ENCODE results near the gene APOH.
A peak's percentile ranks its signal among the peaks of the same experiment; 100 is the strongest.

Gene APOH

DNA sequence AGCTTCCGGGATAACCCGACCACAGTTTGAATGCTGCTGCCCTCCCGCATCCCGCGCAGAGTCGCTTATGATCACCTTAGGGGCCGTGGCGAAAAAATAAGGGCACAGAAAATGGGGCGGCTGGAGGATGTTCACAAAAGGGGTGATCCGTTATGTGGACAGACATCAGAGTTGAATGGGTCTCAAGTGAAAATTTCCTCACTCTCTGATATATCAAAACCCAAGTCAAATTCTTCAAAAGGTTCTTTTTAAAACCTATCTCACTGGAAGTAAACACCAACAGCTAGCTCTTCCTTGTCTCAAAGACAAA lies 36.9 kb downstream of the APOH start:
- no peak for DNase-seq (ENCODE audit: low spot score)

DNA sequence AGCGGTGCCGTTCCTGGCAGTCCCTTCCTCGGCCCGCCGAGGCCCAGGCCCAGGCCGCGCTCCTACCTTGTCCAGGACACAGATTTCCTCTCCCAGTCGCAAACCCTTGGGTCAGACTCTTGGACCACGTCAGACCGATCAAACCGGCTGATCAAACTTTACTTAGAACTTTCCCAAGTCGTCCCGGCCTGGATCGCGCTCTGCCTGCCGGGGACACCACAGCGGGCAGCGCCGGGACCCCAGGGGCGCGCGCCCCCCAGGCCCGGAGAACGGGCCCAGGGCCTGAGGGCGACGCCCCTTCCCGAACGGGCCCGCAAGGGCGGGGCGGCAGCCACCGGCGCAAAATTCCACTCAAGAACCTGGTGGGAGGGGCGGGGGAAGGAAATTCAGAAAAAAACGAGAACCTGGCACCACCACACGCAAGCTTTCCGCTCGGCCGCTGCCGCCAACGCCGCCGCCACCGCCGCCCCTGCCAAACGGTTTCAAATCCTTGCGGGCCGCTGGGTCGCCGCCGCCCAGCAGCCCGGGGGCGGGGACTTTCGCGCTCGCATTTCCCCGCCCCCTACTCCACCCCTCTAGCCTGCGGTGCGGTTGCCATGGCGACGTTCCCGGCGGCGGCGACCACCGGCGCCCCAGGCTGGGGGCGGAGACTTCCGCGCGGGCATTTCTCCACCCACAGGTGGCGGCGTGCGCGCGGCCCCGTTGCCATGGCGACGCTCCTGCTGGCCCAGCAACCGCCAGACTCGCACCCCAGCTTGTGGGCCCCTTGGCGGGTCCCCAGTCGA lies 37.4 kb downstream of the APOH start, which contains the start of gene CEP112:
CEP112 (minus strand) TSS at position 541 of the 785 bp plus-strand sequence.
- no peak for DNase-seq (ENCODE audit: low spot score)

DNA sequence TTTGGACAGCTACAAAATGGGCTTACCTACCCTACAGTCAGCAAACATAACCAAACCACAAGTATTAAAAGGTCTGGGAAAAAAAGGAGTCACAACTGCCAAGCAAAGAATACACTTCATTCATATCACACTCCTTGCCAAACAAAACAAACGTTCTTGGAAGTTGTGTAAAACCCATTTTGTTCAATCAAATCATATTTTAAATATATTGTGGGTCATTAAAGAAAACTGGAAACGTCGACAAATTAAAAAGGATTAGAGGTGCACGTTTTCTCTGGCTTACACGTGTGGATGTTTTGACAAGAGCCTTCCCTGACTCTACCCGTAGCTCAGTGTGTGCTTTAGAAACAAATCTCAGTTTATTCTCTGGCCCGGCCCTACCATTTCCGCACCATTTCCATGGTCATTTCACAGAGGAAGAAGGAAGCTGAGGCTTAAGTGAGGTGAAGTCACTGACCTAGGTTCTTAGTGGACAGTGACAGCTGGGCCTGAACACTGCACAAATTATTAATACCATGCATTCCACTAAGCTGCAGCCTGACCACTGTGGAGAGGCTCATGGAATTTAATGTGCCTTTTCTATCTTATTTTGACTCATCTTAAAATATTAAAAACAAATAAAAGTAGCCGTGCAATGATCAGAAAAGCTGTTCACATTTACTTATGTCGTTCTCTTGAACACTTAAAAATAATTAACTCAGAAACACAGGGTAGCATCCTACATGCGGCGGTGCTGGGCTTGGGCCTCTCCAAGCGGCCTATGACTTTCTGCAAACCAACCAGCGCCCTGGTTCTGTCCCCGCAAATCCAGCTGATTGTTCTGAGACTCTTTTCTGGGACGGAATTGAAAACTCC lies 38.2 kb downstream of the APOH start:
- DNase-seq (ENCODE audit: low spot score) = no peak

DNA sequence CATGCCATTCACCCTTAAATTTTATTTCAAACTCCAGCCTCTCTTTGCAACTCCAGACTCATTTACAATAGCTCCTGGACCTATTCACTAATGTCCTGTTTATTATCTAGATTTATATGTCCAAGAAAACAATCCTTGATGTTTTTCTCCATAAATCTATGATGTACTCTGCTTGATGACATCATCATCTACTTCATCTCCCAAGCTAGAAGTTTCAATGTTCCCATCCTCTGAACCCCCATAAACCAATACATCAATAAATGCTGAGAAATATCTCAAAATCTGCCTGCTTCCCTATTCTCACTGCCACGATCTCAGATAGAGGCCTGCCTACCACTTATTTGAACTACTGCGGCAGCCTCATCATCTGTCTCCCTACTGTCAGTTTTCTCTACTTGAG lies 41.5 kb downstream of the APOH start:
- no peak for DNase-seq (ENCODE audit: low spot score)

DNA sequence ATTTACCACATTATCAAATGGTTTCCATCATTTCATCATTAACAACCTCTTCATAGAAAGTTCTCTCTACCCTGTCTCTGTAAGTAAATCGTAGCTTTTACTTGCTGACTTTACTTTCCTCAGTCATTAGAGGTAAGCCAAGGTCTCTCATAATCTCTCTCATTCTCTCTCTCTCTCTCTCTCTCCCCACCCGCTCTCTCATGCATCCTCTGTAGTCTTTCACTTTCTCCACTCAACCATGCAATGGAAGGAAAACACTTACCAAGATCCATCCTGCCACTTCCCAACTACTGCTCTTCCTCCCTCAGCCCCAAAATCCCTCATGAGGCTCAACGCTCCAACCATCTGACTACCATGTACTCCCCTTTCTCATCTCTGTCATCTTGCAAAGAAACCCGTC lies 43.4 kb downstream of the APOH start:
- DNase-seq (ENCODE audit: low spot score) = no peak

DNA sequence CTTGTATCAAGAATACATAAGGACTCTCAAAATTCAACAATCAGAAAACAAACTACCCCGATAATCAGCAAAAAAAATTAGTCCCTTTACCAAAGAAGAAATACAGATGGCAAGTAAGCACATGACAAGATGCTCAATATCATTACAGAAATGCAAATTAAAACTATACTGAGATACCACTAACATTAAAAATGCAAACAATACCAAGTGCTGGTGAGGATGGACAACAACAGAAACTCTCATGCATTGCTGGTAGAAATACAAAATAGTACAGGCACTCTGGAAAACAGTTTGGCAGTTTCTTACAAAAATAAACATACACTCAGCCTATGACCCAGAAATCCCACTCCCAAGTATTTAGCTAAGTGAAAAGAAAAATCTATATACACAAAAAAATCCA lies 44.8 kb downstream of the APOH start:
- no peak for DNase-seq (ENCODE audit: low spot score)

DNA sequence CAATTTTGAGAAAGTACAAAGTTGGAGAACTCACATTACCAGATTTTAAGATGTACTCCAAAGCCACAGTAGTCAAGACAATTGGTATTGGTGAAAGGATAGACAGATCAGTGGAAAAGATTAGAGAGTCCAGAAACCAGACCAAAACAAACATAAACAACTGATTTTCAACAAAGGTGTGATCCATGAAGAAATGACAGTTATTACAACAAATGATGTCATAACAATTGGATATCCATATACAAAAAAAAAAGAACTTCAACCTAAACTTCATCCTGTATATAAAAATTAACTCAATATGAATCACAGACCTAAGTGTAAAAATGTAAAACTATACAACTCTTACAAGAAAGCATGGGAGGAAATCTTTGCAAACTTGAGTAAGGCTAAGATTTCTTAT lies 45.7 kb downstream of the APOH start:
- no peak for DNase-seq (ENCODE audit: low spot score)

DNA sequence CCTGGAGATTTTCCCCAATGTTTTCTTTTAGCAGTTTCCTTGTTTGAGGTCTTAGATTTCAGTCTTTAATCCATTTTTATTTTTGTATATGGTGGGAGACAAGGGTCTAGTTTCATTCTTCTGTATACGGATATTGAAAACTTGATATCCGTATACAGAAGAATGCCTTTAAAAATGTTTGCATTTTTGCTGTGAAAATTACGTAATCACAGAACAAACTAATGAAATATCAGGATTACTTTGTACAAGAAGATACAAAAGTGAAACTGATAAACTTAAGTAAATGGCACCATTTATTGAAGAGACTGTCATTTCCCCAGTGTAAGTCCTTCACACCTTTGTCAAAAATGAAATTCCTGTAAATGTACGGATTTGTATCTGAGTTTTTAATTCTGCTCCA lies 50.6 kb downstream of the APOH start:
- DNase-seq (ENCODE audit: low spot score) = no peak

DNA sequence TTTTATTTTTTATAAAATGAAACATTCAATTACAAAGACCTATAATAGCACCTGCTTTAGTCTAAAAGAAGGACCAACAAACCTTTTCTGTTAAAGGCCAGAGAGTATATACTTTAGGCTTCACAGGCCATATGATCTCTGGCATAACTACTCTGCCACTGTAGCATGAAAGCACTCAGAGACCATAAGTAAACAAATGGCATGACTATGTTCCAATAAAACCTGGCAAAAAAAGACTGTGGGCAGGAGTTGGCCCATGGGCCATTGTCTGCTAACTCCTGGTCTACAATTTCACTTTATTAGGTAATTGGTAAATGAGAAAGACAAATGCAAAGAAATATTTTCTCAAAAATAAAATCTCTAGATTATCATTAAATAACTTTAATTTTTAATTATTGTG lies 52.2 kb downstream of the APOH start:
- DNase-seq (ENCODE audit: low spot score) = no peak

DNA sequence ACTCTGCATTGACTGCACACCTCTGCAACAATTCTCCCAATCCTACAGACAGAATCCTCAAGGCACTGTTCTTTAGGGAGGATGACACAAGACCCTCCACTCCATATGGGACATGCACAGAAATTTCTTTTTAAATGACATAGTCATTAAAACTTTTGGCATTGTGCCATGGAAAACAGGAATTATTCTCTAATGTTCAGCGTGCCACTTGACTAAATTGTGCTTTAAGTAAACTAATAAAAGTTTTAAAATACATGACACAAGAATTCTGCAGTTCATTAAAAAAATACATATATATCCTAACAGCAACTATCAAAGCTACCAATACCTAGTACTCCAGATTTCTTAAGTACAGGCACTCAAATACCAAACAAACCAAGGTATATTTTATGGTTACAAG lies 53.3 kb downstream of the APOH start:
- DNase-seq (ENCODE audit: low spot score) = no peak

DNA sequence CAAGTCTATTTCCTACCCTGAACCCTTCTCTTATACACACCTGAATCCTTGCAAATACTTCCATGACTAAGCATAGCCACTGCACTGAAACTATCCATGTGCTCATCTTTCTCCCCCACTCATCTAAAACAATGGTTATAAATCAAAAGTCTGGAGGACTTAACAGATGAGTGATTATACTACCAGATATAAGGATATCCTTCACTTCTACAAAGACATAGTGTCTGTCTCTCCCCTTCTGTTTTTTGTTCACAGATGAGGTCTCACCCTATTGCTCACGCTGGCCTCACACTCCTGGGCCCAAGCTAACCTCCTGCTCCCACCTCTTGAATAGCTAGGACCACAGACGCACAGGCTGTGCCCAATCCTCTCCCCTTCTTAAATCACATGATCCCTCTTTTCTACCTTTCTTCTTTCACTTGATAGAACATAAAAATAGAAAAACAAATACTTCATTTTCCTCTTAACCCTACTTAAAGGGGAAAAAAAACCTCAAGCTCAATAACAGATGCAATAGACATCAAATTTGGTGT lies 56.5 kb downstream of the APOH start:
- no peak for DNase-seq (ENCODE audit: low spot score)

DNA sequence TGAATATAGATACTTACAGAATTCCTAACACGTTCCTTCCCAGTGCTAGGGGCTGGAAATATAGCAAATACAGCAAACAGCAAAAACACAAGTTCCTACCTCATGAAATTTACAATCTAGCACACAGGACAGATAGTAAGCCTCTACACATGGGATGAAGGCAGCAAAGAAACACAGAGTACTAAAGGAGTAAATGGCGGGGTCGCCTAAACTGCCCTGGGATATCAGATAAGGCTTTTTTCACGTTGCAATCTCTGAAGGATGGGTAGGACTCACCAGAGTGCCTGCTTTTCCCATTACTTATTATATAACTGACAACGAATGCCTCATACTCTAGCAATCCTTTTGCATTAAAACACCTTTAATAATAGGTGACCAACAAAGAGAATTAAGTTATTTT lies 57.1 kb downstream of the APOH start:
- no peak for DNase-seq (ENCODE audit: low spot score)

DNA sequence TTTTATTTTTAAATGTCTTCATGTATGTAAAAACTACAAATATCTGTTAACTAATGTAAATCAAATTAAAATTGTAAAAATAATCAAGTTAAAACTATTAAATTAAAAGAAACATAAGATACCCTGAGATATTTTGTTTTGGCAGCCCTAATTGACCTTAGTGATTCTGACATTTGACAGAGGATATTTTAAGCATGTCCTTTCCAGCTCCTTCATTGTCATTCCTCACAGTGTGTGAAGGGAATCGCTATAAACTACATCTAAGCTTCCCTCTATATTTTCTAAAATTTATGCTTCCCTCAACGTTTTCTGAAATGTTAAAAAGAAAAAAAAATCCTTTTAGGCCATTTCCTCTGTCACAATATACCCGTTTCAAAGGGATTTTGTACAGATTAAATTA lies 57.5 kb downstream of the APOH start:
- DNase-seq (ENCODE audit: low spot score) = no peak

DNA sequence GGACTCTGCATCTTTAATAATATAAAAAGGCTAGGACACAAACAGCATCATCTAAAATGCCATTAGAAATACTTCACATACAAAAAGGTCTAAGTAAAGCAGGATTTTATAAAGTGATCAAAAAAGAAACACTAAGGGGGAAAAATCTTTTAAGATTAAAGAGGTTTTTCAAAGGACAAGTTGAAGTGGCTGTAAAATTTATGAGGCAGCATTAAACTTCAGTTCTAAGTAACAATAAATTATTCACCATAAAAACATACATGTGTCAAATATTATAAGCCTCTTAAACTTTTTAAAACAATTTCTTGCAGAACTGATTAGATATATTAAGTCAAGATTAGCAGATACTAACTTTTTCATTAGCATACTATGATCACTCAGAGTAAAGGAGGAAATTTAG lies 58.0 kb downstream of the APOH start:
- no peak for DNase-seq (ENCODE audit: low spot score)

DNA sequence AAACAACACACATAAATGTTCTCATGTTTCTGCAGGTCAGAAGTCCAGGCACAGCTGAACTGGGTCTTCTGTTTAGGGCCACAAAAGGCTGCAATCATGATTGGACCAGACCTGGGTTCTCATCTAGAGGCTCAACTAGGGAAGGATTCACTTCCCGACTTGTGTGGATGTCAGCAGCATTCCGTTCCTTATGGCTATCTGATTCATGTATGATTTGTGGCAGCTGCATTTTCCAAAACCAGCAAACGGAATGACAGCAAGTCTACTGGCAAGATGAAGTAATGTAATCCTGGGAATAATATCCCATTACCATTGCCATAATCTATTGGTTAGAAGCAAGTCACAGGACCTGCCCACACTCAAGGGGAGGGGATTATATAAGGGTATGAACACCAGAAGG lies 59.4 kb downstream of the APOH start:
- DNase-seq (ENCODE audit: low spot score) = no peak

DNA sequence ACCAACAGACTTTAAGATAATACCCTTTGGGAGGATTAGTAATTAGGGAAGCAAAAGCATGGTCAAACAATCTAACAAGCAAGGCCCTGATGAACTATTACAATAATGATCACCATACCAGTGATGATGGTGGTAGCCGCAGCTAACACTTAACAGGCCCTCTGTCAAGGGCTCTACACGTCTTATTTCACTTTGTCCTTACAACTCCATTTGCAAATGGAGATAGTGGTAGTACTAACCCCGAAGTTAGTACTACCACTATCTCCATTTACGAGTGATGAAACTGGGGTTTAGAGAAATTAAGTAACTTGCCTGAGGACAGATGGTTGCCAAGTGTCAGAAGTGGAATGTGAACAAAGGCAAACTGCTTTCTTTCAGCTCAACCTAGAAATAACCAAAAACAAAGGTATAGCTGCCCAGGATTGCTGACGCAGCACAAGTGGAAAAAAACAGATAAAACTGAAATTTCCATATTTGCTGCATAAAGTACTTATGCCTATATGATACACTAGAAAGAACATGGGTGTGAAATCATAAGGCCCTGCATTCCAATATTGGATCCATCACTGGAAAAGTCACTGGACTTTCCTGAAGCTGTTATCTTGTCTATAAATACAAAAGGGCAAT lies 61.9 kb downstream of the APOH start:
- no peak for DNase-seq (ENCODE audit: low spot score)

DNA sequence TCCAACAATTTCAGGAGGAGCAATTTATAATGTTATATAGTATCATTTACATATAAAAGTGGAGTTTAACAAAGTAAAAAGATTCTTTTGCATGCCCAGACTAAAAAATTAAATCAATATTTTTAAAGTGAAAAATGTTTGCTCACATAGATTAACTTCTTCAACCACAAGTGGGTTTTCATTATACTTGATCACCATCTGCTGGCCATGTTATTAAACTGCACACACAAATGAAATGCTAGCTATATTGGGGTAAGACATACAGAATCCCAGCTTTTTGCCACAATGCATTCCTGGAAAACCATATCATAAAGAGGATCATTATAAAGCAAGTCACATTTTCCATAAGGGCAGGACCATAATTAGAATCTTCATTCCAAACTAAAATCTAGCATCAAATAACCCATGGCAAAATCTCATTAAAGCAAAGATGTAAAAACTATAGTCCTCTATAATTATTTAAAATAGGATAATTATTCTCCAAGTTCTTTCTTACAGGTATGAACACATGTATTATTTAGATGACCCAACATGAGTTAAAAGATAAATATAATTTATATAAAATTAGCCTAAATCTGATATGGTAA lies 63.6 kb downstream of the APOH start:
- DNase-seq (ENCODE audit: low spot score) = peak; percentile 69

Data from pons (tissue), 1 donor.